OCI-M2 (cell line): Measurements from ENCODE around the gene ARRB1.
"Not testable (repeated sequence)": the region's sequence is repeated elsewhere in the genome, so short reads cannot be mapped to it uniquely, and the experiment has no call there.

Experiments
- DNase-seq: peaks from one replicate; lab custom pipeline; 2025; ENCODE audit not compliant: unreplicated experiment; lab: John Stamatoyannopoulos, UW

ARRB1 gene

GRCh38 chr11:75351541-75351790 lies at the start of gene ARRB1:
Gene ARRB1, minus strand, starts transcription at chr11:75351661. Its CDS starts 54 bp downstream, at chr11:75351607.
- DNase-seq, result no peak

DNA sequence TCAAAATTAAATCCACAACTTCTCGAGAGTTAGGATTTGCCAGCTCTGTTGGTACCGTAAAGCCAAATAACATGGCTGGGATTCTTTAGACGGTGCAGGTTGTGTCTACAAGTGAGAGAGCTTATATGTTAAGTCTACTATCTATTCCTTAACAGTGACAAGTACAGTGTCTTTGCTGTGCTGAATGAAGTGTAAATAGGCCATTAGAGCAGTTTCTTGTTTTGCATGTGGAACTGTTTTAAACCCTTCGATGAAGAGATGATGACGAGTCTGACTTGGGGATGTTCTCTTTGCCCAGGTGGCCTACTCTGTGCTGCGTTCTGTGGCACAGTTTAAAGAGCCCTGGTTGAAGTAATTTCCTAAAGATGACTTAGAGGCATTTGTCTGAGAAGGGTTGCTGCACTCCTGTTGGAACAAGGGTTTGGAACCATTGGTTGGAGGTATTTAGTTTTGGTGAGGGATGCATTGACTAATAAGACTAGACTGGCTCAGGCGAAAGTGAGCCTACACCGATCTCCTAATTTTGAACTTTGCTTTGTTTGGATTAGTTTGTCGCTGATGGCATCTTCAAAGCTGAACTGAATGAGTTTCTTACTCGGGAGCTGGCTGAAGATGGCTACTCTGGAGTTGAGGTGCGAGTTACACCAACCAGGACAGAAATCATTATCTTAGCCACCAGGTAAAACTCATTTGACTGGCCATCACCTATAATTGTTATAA lies 48.8 kb upstream of the ARRB1 start:
- no peak for DNase-seq

GRCh38 chr11:75399344-75400145 lies 48.1 kb upstream of the ARRB1 start, which contains the start of gene RPS3:
Gene RPS3, plus strand, starts transcription at chr11:75399518. Its CDS starts 30 bp downstream, at chr11:75399548.
- peak; percentile 29 for DNase-seq

GRCh38 chr11:75398906-75399305 lies 47.4 kb upstream of the ARRB1 start:
- no peak for DNase-seq

DNA sequence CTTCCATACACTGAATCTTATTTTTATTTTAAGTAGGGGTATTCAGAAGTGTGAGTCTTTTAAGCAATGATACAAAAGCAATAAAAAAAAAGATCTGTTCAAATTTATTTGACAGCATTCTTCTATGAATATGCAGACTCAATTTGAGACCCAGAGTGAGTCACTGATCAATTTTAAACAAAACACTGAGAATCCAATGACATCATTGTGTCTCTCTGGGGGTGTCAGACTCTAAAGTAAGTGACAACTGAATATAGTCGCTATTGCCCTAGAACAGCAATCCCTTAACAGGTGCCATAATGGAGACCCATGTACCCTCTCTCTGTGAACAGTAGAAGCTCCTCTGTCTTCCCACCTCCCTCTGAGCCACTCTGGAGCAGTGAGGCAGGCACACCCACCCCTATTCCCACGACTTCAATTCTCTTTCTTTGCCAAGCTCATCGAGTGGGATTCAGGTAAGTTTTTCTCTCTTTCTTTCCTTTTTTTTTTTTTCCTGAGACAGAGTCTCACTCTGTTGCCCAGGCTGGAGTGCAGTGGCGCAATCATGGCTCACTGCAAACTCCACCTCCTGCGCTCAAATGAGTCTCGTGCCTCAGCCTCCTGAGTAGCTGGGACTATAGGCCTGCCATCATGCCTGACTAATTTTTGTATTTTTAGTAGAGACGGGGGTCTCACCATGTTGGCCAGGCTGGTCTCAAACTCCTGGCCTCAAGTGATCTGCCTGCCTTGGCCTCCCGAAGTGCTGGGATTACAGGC lies 42.8 kb upstream of the ARRB1 start:
- DNase-seq, result no peak

DNA sequence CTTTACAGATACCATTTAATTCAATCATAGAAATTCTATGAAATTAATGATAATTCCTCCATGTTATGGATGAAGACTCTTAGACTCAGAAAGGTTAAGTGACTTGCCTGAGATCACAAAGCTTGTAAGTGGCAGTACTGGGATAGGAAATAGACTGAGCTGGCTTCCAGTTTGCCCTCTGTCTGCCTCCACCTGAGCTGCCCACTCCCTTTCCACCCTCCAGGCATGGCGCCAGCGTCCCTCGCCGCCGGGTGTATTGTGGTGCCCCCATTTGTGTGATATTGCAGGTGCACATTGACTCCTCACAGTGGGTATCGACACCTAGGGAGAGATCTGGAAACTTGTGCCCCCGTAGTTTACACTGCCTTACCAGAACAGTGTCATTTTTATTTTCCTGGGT lies 38.5 kb upstream of the ARRB1 start:
- DNase-seq, result no peak

DNA sequence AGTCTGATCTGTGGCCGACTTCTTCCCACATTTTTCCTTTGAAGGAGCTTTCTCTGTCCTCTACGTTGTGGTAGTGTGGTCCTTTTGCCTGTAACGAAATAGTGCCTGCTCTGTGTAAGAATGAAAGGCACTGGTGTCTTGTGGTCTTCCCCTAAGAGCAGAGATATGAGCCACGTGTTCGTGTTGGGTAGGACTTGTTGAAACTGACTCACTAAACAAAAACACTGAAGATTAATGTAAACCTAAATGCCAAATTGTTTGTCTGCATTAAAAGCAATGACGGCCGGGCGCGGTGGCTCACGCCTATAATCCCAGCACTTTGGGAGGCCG lies 37.8 kb upstream of the ARRB1 start:
- no peak for DNase-seq

GRCh38 chr11:75388386-75389275 lies 37.2 kb upstream of the ARRB1 start:
- DNase-seq, result no peak

GRCh38 chr11:75387736-75388294 lies 36.4 kb upstream of the ARRB1 start:
- DNase-seq, result no peak

DNA sequence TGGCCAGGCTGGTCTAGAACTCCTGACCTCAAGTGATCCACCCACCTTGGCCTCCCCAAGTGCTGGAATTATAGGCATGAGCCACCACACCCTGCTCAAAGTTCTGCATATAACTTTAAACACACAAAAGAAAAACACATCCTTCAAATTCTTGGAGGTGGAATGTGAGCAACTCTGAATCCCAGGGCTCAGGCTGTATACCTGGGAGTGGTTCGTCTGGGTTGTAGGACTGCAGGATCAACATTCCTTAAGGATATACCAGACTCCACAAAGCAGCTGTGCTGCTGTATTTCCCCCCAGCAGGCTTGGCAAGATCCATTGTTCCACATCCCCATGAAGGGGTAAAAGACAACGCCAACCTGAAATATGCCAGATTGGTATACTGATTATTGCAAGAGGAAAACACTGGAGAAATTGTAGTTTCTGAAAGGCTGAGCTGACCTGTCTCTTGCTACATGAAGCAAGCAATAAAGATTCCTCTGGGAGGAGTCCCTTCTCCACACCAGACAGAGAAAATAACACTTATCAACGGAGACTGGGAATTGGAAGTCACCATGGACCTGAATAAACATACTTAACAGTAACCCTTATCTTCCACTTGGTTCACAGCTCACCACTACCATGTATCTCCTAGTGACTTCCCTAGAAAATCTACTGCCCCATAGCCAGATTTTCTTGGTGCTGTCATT lies 35.6 kb upstream of the ARRB1 start:
- no peak for DNase-seq

DNA sequence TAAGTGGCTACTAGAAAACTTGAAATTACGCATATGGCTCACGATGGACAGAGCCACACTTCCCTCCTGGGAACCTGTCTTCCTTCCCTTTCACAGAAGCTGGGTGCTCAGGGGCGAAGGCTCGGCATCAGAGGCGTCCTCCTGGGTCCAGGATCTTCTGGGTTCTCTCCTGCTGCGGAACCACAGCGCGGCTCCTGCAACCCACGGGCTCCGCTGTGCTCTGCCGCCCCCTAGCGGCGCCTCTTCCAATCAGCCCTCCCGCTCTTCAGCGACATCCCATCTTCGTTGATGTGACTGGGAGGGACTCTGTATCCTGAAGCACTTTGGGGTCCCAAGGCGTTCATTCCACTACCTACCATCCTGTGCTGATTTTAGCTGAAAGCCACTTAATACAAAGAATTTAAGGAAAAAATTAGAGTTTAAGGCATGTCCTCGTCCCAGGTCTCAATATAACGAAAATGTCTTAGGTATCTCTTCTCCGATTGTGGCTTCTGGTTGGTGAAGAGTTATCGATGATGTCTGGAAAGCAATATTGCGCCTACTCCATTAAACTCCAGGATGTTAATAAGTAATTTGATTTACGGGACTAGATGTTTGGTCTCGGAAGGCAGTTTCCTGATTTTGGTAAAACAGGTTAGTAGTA lies 33.1 kb upstream of the ARRB1 start:
- DNase-seq, result peak; percentile 51

DNA sequence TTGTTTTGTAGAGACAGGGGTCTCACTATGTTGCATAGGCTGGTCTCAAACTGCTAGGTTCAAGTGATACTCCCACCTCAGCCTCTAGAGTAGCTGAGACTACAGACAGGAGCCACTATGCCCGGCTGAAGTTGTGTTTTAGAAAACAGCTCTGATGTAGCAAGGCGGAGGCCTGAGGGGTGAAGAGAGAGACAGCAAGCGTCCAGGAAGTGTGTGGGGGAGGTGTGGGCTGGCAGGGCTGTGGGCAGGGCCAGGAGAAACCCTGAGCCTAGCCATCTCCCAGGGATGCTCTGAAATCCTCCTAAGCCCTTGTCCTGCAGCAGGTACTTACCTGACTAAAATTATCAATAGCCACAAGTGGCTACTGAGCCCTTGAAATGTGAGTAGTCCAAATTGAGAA lies 31.8 kb upstream of the ARRB1 start:
- DNase-seq, result no peak

DNA sequence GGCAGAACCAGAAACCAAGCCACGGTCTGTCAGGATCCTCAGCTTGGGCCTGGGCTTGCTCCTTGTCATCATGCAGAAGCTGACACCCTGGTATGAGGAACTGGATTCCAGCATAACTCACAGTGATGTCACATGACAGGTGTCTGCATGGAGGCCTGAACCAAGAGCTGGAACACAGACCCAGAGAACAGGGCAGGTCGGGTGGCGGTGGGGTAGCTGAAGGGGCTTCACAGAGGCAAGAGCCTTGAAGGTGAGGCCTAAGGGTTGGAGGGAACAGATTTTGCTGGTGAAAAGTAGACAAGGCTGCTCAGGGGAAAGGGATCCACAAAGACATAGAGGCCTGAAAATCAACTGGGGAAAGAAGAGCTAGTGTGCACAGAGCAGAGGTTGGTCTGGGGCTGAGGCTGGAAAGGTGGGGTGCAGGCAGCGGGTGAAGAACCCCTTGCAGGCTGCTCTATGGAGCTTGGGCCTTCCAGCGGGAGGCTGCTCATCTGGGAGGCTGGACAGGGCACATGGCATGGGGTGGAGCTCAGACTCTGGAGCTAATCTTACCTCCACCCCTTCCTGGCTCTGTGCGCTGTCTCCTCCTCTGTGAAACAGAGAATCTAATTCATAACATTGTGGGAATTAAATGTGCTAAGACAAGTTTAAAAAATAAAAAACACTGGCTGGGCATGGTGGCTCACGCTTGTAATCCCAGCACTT lies 29.4 kb upstream of the ARRB1 start:
- DNase-seq, result no peak

DNA sequence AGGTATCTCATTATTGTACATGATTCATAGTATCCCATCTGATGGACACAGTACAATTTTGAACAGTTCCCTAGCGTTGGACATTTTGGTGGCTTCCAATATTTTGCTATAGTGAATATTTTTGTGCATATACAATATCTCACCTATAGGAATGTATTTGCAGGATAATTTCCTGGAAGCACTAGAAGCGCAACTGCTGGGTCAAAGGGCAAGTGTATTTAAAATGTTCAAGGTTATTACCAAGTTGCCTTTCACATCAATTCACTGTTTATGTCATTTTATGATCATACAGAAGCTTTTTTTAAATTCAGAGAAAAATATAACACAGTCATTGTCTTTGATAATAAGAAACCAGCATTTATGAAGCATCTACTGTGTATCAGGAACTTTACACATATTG lies 28.8 kb upstream of the ARRB1 start:
- DNase-seq, result no peak

DNA sequence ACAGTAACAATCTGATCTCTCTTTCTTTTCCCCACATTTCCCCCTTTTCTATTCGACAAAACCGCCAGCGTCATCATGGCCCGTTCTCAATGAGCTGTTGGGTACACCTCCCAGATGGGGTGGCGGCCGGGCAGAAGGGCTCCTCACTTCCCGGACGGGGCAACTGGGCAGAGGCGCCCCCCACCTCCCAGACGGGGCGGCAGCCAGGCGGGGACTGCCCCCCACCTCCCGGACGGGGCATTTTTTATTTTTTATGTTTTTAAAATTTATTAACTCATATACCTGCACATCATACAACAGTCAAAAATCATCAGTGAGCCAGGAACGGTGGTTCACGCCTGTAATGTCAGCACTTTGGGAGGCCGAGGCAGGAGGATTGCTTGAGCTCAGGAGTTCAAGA lies 27.3 kb upstream of the ARRB1 start:
- DNase-seq, result not testable (repeated sequence)

GRCh38 chr11:75376175-75376574 lies 24.7 kb upstream of the ARRB1 start:
- DNase-seq, result no peak

DNA sequence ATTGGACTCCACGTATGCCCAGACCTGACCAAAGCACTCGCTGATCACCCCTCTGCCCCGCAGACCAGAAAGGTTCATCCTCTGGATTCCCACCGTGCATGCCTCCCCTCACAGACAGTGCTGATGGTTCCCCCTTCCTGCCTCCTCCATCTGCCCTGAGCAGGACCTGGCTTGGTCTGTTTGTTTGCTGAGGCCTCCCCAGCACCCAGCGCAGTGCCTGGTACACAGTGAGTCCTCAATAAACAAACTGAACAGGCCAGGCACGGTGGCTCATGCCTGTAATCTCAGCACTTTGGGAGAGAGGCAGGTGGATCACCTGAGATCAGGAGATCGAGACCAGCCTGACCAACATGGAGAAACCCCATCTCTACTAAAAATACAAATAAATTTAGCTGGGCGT lies 24.2 kb upstream of the ARRB1 start:
- DNase-seq, result no peak

DNA sequence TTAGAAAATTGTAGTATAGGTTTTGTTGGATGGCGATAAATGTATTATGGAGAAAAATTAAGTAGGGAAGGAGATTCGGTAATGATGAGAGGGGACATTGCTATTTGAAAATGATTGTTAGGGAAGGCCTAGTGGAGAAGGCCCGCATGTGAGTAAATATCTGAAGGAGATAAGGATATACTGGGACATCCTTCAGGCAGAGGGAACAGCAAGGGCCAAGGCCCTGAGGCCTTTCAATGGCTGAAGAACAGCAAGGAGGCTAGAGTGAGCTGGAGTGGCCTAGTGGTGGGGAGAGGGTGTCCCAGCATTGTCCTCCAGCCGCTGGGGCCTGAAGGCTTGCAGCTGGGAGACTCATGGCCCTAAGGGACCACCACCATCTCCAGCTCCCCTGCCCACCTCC lies 23.2 kb upstream of the ARRB1 start:
- DNase-seq, result no peak

DNA sequence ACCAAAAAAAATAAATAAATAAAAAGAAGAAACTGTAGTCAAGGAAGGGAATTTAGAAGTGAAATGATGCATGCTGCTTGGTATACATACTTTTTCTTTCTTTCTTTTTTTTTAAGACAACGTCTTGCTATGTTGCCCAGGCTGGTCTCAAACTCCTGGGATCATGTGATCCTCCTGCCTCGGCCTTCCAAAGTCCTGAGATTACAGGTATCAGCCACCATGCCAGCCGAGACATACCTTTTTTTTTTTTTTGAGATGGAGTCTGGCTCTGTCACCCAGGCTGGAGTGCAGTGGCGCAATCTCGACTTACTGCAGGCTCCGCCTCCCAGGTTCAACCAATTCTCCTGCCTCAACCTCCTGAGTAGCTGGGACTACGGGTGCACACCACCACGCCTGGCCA lies 21.7 kb upstream of the ARRB1 start:
- DNase-seq, result no peak
